ENCODE results near the gene ZSCAN20.
A peak's percentile ranks its signal among the peaks of the same experiment; 100 is the strongest.

Gene ZSCAN20

DNA sequence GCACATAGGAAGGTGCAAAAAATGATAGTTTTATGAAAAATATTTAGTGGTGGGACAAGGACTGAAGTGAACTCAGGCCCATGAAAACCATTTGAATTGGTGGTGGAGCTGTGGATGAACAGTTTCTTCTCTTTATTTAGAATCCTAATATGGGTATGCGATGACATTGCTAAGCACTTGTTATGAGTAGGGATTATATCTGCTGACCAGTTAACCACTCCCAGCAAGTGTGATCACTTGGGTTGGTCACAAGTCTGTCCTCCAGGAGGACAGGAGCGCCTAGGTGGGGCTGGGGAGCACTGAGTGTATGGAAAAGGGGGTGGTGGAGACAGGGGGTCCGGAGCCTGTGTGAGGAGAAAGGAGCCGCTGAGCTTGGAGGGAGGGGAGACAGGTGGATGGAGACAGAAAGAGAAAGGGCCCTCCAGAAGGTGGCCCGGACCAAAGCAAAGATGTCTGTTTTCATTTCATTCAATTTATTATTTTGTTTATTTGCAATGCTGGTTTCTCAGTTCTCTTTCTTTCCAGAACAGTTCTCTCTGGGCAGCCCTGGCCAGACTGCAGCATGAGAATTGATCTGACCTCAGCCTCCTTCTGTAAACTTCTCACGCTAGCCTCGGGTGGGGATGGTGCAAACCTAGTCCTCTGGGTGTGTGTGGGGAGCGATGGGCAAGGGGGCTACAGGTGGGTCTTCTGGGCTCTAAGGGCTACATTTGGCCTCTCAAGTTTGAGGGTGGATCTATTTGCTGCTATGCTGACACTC, 9.9 kb upstream of the ZSCAN20 start:
- no peaks in the 10 kb centered on the region for H3K27me3 Mint-ChIP-seq
- H3K9me3 Mint-ChIP-seq, result no peaks in the 10 kb centered on the region
- no peak overlapping the region for H3K27ac Mint-ChIP-seq
- no peak overlapping the region for H3K4me3 Mint-ChIP-seq
- no peaks in the 10 kb centered on the region for H3K36me3 Mint-ChIP-seq
- no peaks in the 10 kb centered on the region for H3K4me1 Mint-ChIP-seq

- Mint-ChIP-seq H3K9me3 (no peaks in the 10 kb centered on the region), H3K4me3 (no peak overlapping the region), H3K27me3 (no peaks in the 10 kb centered on the region), H3K4me1 (no peaks in the 10 kb centered on the region), H3K36me3 (no peaks in the 10 kb centered on the region), H3K27ac (no peak overlapping the region)
Observed at GRCh38 chr1:33464552-33464951, 7.9 kb upstream of the ZSCAN20 start.

GRCh38 chr1:33465316-33465715, 7.1 kb upstream of the ZSCAN20 start:
- no peaks in the 10 kb centered on the region for H3K36me3 Mint-ChIP-seq
- no peaks in the 10 kb centered on the region for H3K4me1 Mint-ChIP-seq
- H3K4me3 Mint-ChIP-seq, result no peak overlapping the region
- H3K27me3 Mint-ChIP-seq, result no peaks in the 10 kb centered on the region
- H3K27ac Mint-ChIP-seq, result no peak overlapping the region
- H3K9me3 Mint-ChIP-seq, result no peaks in the 10 kb centered on the region

GRCh38 chr1:33466159-33466558, 6.3 kb upstream of the ZSCAN20 start:
- peaks cover 6% of the 10 kb centered on the region for H3K4me1 Mint-ChIP-seq
- H3K27ac Mint-ChIP-seq, result no peak overlapping the region
- H3K4me3 Mint-ChIP-seq, result no peak overlapping the region
- H3K27me3 Mint-ChIP-seq, result no peaks in the 10 kb centered on the region
- no peaks in the 10 kb centered on the region for H3K36me3 Mint-ChIP-seq
- H3K9me3 Mint-ChIP-seq, result no peaks in the 10 kb centered on the region

DNA sequence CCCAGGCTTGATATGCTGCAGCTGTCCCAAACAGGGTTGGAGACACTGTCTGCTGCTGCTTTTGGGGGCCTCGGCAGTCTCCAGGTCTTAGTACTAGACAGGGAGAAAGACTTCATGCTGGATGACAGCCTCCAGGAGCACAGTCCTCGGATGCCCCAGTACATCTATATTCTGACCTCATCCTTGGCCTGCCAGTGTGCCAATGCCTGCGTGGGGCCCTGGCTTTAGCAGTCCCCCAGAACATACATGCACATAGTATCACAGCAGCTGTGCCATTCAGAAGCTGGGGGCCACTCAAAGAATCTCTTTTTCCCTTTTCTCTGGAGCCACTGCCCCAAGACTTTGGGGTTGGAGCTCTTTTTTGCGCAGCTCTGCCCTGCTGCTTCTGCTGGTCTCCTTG, 4.4 kb upstream of the ZSCAN20 start:
- Mint-ChIP-seq H3K4me1 (peaks cover 20% of the 10 kb centered on the region), H3K27me3 (no peaks in the 10 kb centered on the region), H3K9me3 (no peaks in the 10 kb centered on the region), H3K27ac (no peak overlapping the region), H3K4me3 (no peak overlapping the region), H3K36me3 (no peaks in the 10 kb centered on the region)

GRCh38 chr1:33468531-33468930, 3.9 kb upstream of the ZSCAN20 start:
- H3K9me3 Mint-ChIP-seq, result no peaks in the 10 kb centered on the region
- H3K27me3 Mint-ChIP-seq, result no peaks in the 10 kb centered on the region
- no peak overlapping the region for H3K27ac Mint-ChIP-seq
- H3K4me3 Mint-ChIP-seq, result no peak overlapping the region
- no peaks in the 10 kb centered on the region for H3K36me3 Mint-ChIP-seq
- peaks cover 25% of the 10 kb centered on the region for H3K4me1 Mint-ChIP-seq

- no peaks in the 10 kb centered on the region for H3K9me3 Mint-ChIP-seq
- peaks cover 28% of the 10 kb centered on the region for H3K4me1 Mint-ChIP-seq
- H3K27ac Mint-ChIP-seq, result no peak overlapping the region
- H3K4me3 Mint-ChIP-seq, result no peak overlapping the region
- no peaks in the 10 kb centered on the region for H3K36me3 Mint-ChIP-seq
- H3K27me3 Mint-ChIP-seq, result no peaks in the 10 kb centered on the region
Observed at GRCh38 chr1:33468967-33469366, 3.5 kb upstream of the ZSCAN20 start.

- H3K9me3 Mint-ChIP-seq, result no peaks in the 10 kb centered on the region
- no peaks in the 10 kb centered on the region for H3K36me3 Mint-ChIP-seq
- no peak overlapping the region for H3K4me3 Mint-ChIP-seq
- no peak overlapping the region for H3K27ac Mint-ChIP-seq
- H3K27me3 Mint-ChIP-seq, result no peaks in the 10 kb centered on the region
- peaks cover 28% of the 10 kb centered on the region for H3K4me1 Mint-ChIP-seq
Observed at GRCh38 chr1:33469691-33470090, 2.8 kb upstream of the ZSCAN20 start.

GRCh38 chr1:33470495-33471012, 1.9 kb upstream of the ZSCAN20 start:
- Mint-ChIP-seq H3K4me3 (peak overlapping the region; percentile 27), H3K9me3 (no peaks in the 10 kb centered on the region), H3K27me3 (no peaks in the 10 kb centered on the region), H3K4me1 (peaks cover 28% of the 10 kb centered on the region), H3K36me3 (no peaks in the 10 kb centered on the region), H3K27ac (peak overlapping the region; percentile 56)

GRCh38 chr1:33471416-33471815, 1.0 kb upstream of the ZSCAN20 start:
- Mint-ChIP-seq H3K27me3 (no peaks in the 10 kb centered on the region), H3K36me3 (no peaks in the 10 kb centered on the region), H3K4me1 (peaks cover 28% of the 10 kb centered on the region), H3K27ac (no peak overlapping the region), H3K4me3 (peak overlapping the region; percentile 92), H3K9me3 (no peaks in the 10 kb centered on the region)

GRCh38 chr1:33473900-33474299, 1.5 kb downstream of the ZSCAN20 start:
- Mint-ChIP-seq H3K4me1 (peaks cover 28% of the 10 kb centered on the region), H3K27ac (no peak overlapping the region), H3K4me3 (peak overlapping the region; percentile 92)

DNA sequence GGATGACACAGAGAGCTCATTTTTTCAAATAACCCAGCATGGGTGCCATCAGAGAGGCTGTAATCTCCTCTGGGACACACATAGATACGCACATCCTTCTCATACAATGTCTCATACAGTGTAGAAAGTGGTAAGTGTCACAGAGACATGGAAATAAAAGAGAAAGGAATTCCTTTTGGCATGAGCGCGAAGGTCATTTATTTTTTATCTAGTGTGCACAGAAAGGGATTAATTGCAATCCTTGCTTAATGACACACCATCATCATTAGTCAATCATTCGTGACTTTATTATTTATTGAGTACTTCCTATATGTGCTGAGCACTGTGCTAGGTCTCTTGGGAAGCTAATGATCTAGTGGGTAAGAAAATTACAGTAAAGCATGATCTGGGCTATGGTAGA, 5.0 kb downstream of the ZSCAN20 start:
- Mint-ChIP-seq H3K9me3 (no peaks in the 10 kb centered on the region), H3K27ac (no peak overlapping the region), H3K4me3 (no peak overlapping the region), H3K4me1 (peaks cover 12% of the 10 kb centered on the region), H3K27me3 (no peaks in the 10 kb centered on the region), H3K36me3 (peaks cover 2% of the 10 kb centered on the region)

More at GRCh38 chr1:33473900-33474299, 1.5 kb downstream of the ZSCAN20 start:
- no peaks in the 10 kb centered on the region for H3K27me3 Mint-ChIP-seq
- no peaks in the 10 kb centered on the region for H3K9me3 Mint-ChIP-seq
- no peaks in the 10 kb centered on the region for H3K36me3 Mint-ChIP-seq

DNA sequence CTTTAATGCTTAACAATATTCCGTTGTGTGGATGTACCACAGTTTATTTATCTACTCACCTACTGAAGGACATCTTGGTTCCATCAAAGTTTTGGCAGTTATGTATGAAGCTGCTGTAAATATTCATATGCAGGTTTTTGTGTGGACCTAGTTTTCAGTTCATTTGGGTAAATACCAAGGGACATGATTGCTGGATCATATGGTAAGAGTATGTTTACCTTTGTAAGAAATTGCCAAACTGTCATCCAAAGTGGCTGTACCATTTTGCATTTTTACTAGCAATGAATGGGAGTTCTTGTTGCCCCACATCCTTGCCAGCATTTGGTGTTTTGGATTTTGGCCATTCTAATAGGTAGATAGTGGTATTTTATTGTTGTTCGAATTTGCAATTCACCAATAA, 10.0 kb downstream of the ZSCAN20 start:
- H3K36me3 Mint-ChIP-seq, result peaks cover 37% of the 10 kb centered on the region
- no peaks in the 10 kb centered on the region for H3K27me3 Mint-ChIP-seq
- H3K9me3 Mint-ChIP-seq, result peaks cover 17% of the 10 kb centered on the region
- H3K27ac Mint-ChIP-seq, result no peak overlapping the region
- no peak overlapping the region for H3K4me3 Mint-ChIP-seq
- H3K4me1 Mint-ChIP-seq, result no peaks in the 10 kb centered on the region

DNA sequence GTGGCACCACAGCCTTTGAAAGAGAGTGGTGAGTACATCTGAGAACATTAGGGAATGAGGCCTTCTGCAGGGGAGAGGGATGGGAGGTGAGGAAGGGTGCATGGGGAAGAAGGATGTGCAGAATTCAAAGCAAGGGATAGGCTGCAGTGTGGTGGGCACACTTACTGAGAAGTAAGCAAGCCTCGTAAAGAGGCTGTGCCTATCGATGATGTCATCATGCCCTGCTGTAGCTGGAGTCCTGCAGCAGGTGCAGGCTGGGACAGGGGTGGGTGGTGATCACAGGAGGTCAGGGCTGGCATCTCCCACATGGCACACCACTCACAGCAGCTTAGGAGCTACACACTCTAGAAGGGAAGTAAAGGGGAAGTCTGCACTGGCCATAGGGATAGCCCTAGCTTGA, 16.2 kb downstream of the ZSCAN20 start:
- peaks cover 19% of the 10 kb centered on the region for H3K9me3 Mint-ChIP-seq
- H3K4me1 Mint-ChIP-seq, result no peaks in the 10 kb centered on the region
- H3K27ac Mint-ChIP-seq, result no peak overlapping the region
- H3K4me3 Mint-ChIP-seq, result no peak overlapping the region
- peaks cover 56% of the 10 kb centered on the region for H3K36me3 Mint-ChIP-seq
- no peaks in the 10 kb centered on the region for H3K27me3 Mint-ChIP-seq

GRCh38 chr1:33494929-33495328, 22.5 kb downstream of the ZSCAN20 start:
- Mint-ChIP-seq H3K36me3 (peaks cover 47% of the 10 kb centered on the region), H3K27ac (no peak overlapping the region), H3K9me3 (peaks cover 25% of the 10 kb centered on the region)

DNA sequence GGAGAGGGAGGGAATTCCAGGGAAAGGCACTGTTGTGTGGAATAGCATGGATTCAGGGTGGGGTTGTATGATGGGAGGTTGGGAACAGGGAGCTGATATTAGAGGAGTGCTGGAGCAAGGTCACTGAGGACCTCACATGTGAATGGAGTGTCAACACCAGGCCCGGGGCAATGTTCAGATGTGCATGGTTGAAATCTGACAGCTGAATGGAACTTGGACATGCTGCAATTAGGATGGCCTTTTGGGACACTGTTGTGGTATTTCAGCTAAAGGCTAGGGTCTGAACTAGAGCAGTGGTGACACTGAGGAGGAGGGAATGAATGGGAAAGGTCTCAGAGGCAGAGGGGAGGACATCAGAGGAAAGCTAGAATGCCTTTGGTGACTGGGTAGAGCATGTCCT, 25.0 kb downstream of the ZSCAN20 start:
- Mint-ChIP-seq H3K9me3 (peaks cover 25% of the 10 kb centered on the region), H3K36me3 (peaks cover 35% of the 10 kb centered on the region), H3K4me3 (no peak overlapping the region), H3K4me1 (no peaks in the 10 kb centered on the region), H3K27ac (no peak overlapping the region), H3K27me3 (no peaks in the 10 kb centered on the region)

More at GRCh38 chr1:33494929-33495328, 22.5 kb downstream of the ZSCAN20 start:
- H3K4me1 Mint-ChIP-seq, result no peaks in the 10 kb centered on the region
- H3K27me3 Mint-ChIP-seq, result no peaks in the 10 kb centered on the region
- no peak overlapping the region for H3K4me3 Mint-ChIP-seq

DNA sequence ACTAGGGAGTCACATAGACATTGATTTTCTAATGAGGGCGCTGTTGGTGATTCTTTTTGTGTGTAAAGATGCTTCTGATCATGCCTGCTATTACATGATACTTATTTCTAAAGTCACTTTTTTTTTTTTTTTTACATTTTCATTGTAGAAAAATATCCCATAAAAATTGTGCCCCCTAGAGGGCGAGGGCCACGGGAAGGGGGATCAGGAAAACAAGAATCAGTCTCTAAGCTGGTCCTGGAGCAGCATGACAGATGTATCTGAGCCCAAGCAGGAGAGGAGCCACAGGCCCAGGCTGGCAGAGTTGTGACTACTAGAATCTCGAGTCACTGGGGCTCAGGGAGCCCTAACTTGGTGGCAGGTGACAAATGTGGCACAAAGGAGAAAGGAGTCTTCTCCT, 28.1 kb downstream of the ZSCAN20 start:
- H3K27me3 Mint-ChIP-seq, result no peaks in the 10 kb centered on the region
- peaks cover 16% of the 10 kb centered on the region for H3K36me3 Mint-ChIP-seq
- peaks cover 11% of the 10 kb centered on the region for H3K9me3 Mint-ChIP-seq
- no peak overlapping the region for H3K27ac Mint-ChIP-seq
- no peak overlapping the region for H3K4me3 Mint-ChIP-seq
- no peaks in the 10 kb centered on the region for H3K4me1 Mint-ChIP-seq

Measured in activated naive CD4-positive, alpha-beta T cell treated with anti-CD3 and anti-CD28 coated beads, Interleukin-2, amount 50 U/mL, for 24 hours (primary cell).